Gastrocnemius medialis (tissue), 4 donors: Measurements from ENCODE around the gene DSCAML1. TPM values are rescaled to one million over a fixed set of nuclear protein-coding genes. Genes with fewer than 3 reads are reported as not detected.

ENCODE experiments used
- ATAC-seq, 2 donors: fragments of 150-250 bp; one replicate each; pipeline ENCODE4 v1.9.1; 2016
- DNase-seq, 2 donors: peaks; one replicate each; pipeline ENCODE4 v3.0.0-alpha.2; 2019
- H3K27ac ChIP-seq, 4 donors: fragments of 200-600 bp; sonication (generic); 1 replicate in 1 of 4; 2 replicates in 3 of 4; pipeline ENCODE4 v1.5.1; 2016 to 2018; ENCODE audit warnings: mild to moderate bottlenecking in 2 of 4, moderate library complexity in 1 of 4
- H3K27me3 ChIP-seq, 3 donors: fragments of 200-600 bp; sonication (generic) in 2 of 3; 1 replicate in 1 of 3; 2 replicates in 2 of 3; pipeline versions ENCODE4 v1.5.1 to v1.6.0; 2016 to 2019; ENCODE audit warnings: mild to moderate bottlenecking in 1 of 3, moderate library complexity in 1 of 3
- H3K36me3 ChIP-seq, 2 donors: fragments of 200-600 bp; sonication (generic) in 1 of 2; one replicate each; pipeline ENCODE4 v1.5.1; 2017 to 2018
- H3K4me1 ChIP-seq, 2 donors: fragments of 200-600 bp; sonication (generic) in 1 of 2; one replicate each; pipeline ENCODE4 v1.5.1; 2016 to 2017; ENCODE audit warnings: mild to moderate bottlenecking in 2 of 2
- H3K4me3 ChIP-seq, 4 donors: fragments of 200-600 bp; sonication (generic) in 3 of 4; 1 replicate in 1 of 4; 2 replicates in 3 of 4; pipeline ENCODE4 v1.5.1; 2016 to 2019; ENCODE audit warnings: mild to moderate bottlenecking in 2 of 4
- H3K9me3 ChIP-seq, 3 donors: fragments of 200-600 bp; sonication (generic) in 2 of 3; 1 replicate in 1 of 3; 2 replicates in 2 of 3; pipeline ENCODE4 v1.5.1; 2016 to 2019
- POLR2A ChIP-seq, 2 donors: fragments of 450-650 bp; IDR thresholded peaks; one replicate each; pipeline ENCODE4 v1.6.1; 2017; ENCODE audit warnings: antibody characterized with exemption in 2 of 2, mild to moderate bottlenecking in 2 of 2, moderate library complexity in 2 of 2
- in situ Hi-C, 4 donors: fragments of 200-750 bp; cut with MboI; loops; one replicate each; pipeline versions ENCODE4 v1.15.0 to v1.8.0; 2017; ENCODE audit warnings: low sequenced_read_pairs in 4 of 4
- intact Hi-C: fragments of 100-400 bp; cut with DNase I; formaldehyde crosslinking; loops from one replicate; pipeline ENCODE4 v1.15.1; 2023; ENCODE audit warnings: low total_unique reads
- total RNA-seq, 4 donors: library from RNA; depleted of rRNA; stranded (reverse); fragments of >200 nt; gene quantifications; one replicate each; pipeline versions ENCODE4 v1.1.0 to v1.2.3, GENCODE V29; 2016
- TF ChIP-seq, protein P1 (sequence below), 5 experiments: fragments of 450-650 bp in 3 of 5; fragments of 200-600 bp in 2 of 5; sonication (generic) in 2 of 5; IDR thresholded peaks in 4 of 5; conservative IDR thresholded peaks in 1 of 5; 1 replicate in 4 of 5; 2 replicates in 1 of 5; pipeline ENCODE4 v1.5.1; 2016 to 2019; ENCODE audit warnings: antibody characterized with exemption in 5 of 5, mild to moderate bottlenecking in 3 of 5, moderate library complexity in 3 of 5

Gene DSCAML1, protein sequence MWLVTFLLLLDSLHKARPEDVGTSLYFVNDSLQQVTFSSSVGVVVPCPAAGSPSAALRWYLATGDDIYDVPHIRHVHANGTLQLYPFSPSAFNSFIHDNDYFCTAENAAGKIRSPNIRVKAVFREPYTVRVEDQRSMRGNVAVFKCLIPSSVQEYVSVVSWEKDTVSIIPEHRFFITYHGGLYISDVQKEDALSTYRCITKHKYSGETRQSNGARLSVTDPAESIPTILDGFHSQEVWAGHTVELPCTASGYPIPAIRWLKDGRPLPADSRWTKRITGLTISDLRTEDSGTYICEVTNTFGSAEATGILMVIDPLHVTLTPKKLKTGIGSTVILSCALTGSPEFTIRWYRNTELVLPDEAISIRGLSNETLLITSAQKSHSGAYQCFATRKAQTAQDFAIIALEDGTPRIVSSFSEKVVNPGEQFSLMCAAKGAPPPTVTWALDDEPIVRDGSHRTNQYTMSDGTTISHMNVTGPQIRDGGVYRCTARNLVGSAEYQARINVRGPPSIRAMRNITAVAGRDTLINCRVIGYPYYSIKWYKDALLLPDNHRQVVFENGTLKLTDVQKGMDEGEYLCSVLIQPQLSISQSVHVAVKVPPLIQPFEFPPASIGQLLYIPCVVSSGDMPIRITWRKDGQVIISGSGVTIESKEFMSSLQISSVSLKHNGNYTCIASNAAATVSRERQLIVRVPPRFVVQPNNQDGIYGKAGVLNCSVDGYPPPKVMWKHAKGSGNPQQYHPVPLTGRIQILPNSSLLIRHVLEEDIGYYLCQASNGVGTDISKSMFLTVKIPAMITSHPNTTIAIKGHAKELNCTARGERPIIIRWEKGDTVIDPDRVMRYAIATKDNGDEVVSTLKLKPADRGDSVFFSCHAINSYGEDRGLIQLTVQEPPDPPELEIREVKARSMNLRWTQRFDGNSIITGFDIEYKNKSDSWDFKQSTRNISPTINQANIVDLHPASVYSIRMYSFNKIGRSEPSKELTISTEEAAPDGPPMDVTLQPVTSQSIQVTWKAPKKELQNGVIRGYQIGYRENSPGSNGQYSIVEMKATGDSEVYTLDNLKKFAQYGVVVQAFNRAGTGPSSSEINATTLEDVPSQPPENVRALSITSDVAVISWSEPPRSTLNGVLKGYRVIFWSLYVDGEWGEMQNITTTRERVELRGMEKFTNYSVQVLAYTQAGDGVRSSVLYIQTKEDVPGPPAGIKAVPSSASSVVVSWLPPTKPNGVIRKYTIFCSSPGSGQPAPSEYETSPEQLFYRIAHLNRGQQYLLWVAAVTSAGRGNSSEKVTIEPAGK (N-terminal part only)
- under 1 TPM; 0.05 to 0.15 (median 0.07) TPM for total RNA-seq

DNA sequence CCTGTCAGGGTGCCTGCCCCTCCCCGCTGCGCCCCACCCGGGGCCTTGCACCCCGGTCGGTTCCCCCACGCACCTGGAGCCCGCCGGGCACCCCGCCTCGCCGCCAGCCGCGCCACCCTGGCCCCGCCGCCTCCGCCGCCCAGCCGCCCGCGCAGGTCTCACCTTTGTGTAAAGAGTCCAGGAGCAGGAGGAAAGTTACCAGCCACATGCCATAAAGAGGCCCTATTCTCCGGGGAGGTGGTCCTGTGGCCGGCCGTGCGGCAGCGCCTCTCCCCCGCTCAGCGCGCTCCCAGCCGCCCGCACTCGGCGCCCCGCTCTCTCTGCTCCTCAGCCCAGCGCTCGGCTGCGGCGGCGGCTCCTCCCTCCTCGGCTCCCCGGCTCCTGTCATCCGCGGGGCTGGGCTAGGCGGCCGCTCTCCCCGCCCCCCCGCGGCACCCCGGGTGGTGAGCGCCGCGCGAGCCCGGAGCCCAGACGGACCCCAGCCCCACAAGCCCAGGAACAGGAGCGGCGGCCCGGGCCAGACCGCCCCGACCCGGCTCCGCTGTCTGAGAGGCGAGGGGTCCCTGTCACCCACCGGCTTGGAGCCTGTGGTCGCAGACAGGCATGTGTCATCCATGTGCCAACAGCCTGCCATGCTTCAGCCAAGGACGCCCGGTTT, at the start of gene DSCAML1:
Gene DSCAML1, minus strand, starts transcription at position 345 of the 658 bp plus-strand sequence. Its CDS starts 137 bp downstream, at position 208.
- in situ Hi-C loops (no loop called here), intact Hi-C loops (no loop called here)
- ATAC-seq (no peak), DNase-seq (no peak)
- no peak for TF ChIP-seq POLR2A (IDR thresholded peaks at IDR 0.05)
- TF ChIP-seq, protein P1, sequence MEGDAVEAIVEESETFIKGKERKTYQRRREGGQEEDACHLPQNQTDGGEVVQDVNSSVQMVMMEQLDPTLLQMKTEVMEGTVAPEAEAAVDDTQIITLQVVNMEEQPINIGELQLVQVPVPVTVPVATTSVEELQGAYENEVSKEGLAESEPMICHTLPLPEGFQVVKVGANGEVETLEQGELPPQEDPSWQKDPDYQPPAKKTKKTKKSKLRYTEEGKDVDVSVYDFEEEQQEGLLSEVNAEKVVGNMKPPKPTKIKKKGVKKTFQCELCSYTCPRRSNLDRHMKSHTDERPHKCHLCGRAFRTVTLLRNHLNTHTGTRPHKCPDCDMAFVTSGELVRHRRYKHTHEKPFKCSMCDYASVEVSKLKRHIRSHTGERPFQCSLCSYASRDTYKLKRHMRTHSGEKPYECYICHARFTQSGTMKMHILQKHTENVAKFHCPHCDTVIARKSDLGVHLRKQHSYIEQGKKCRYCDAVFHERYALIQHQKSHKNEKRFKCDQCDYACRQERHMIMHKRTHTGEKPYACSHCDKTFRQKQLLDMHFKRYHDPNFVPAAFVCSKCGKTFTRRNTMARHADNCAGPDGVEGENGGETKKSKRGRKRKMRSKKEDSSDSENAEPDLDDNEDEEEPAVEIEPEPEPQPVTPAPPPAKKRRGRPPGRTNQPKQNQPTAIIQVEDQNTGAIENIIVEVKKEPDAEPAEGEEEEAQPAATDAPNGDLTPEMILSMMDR (IDR thresholded peaks at IDR 0.05 in 4 of 5, conservative IDR thresholded peaks at IDR 0.05 in 1 of 5), result no peak
- Histone ChIP-seq H3K4me1 (peaks cover 10 to 11% of the 10 kb centered on the region in 2 donors), H3K9me3 (no peaks in the 10 kb centered on the region), H3K27ac (no peak within 1 kb of the TSS), H3K36me3 (no peaks in the 10 kb centered on the region), H3K4me3 (peak within 1 kb of the TSS in 3 of 4 donors; percentile 24 to 38 (median 35)), H3K27me3 (peaks cover 50 to 62% (median 57%) of the 10 kb centered on the region in 3 donors)

DNA sequence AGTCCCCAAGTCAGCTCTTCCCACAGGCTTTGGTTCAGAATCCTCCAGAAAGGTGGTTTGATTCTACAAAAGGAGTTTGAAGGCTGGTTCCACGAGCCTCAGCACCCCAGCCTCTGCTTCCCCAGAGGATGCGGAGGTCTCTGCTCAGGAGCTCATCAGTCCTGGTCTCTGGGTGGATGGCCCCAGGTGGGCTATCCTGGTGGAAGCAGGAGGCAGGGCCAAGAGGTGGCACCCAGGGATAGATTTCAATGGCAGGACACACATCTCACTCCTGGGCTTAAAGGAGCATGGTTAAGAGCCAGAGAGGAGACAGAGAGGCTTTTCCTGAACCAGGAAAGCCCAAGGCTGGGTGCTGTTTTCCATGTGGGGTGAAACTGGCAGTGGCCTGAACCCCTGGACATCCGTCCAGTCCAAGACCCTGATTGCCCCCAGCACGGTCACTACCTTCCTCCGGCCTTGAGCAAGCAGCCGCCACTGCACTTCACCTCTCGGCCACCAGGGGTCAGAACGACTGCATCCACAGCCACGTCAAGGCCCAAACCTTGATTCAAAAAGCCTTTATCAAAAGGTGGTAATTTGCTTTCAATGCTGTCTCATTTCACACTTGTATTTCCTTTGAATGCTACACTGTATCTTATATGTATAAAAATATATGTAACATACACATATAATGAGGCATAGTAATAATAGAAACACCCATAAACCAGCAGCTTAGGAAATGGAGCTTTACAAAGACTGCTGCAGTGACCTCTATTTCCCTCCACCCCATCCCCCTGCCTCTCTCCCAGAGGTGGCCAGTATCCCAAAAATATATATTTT, 46.9 kb upstream of the DSCAML1 start:
- Histone ChIP-seq H3K9me3 (no peaks in the 10 kb centered on the region), H3K27me3 (no peaks in the 10 kb centered on the region), H3K4me1 (peaks cover 0 to 5% of the 10 kb centered on the region in 2 donors), H3K27ac (no peak overlapping the region), H3K4me3 (no peak overlapping the region), H3K36me3 (no peaks in the 10 kb centered on the region)
- ATAC-seq (peak; percentile 66 to 71), DNase-seq (peak in 1 of 2 donors; percentile 59)
- TF ChIP-seq, protein P1 (IDR thresholded peaks at IDR 0.05 in 4 of 5, conservative IDR thresholded peaks at IDR 0.05 in 1 of 5), result peak; percentile 93 to 98 (median 95)
- no peak for TF ChIP-seq POLR2A (IDR thresholded peaks at IDR 0.05)
- in situ Hi-C loops (loop anchor here (5.0 to 10.0 kb wide), 2 partner anchors 103 to 201 kb away; no protein-coding TSS in a partner anchor), intact Hi-C loops (loop anchor here (1.0 to 5.0 kb wide), 4 partner anchors 37 to 209 kb away; no protein-coding TSS in a partner anchor)

DNA sequence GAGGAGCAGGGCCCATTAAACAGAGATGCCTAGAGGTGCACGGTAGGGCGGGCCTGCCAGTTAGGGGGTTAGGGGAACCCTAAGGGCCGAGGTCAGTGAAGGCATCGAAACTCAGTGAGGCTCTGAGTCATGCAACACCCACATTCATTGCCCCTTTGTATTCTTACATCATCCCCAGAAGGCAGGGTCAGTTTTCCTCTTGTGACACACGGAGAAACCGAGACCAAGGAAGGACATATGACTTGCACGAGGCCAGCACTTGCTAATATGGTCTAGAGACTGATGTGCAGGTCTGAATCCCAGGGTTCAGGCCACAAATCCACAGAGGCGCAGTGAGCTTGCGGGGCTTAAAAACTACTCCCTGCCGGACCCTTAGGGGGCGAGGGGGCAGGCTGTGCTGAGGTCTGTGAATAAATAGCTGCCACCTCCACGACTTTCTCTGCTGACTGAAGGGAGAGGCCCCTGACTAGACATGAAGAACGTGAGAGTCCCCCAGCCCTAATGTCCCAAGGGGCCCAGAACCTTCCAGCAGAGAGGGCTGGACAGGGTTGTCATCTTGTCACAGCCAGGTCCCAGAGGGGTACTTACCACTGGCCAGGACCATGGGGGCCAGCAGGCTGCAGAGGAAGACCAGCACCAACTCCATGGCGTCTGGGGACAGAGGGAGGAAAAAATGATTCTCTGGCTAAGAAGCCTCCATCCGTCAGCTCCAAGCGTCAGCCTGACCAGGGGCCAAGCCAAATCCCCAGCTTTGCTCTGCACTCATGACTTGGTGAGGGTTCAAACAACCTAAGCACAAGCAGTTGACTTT, 45.3 kb upstream of the DSCAML1 start:
- no peaks in the 10 kb centered on the region for H3K36me3 ChIP-seq
- H3K9me3 ChIP-seq, result no peaks in the 10 kb centered on the region
- DNase-seq, result peak in 1 of 2 donors; percentile 53
- intact Hi-C loops (loop anchor here (5.0 kb wide), 2 partner anchors 35 to 65 kb away; no protein-coding TSS in a partner anchor), in situ Hi-C loops (loop anchor here (5.0 to 10.0 kb wide), 2 partner anchors 105 to 202 kb away; no protein-coding TSS in a partner anchor)
- H3K4me3 ChIP-seq, result no peak overlapping the region
- TF ChIP-seq, protein P1 (IDR thresholded peaks at IDR 0.05 in 4 of 5, conservative IDR thresholded peaks at IDR 0.05 in 1 of 5), result no peak
- no peak for TF ChIP-seq POLR2A (IDR thresholded peaks at IDR 0.05)
- peak overlapping the region in 2 of 4 donors; percentile 20 to 34 for H3K27ac ChIP-seq
- ATAC-seq, result peak; percentile 43 to 77
- H3K27me3 ChIP-seq, result no peaks in the 10 kb centered on the region
- H3K4me1 ChIP-seq, result peaks cover 0 to 5% of the 10 kb centered on the region in 2 donors
